ENCODE results near the gene KLHL34.

DNA sequence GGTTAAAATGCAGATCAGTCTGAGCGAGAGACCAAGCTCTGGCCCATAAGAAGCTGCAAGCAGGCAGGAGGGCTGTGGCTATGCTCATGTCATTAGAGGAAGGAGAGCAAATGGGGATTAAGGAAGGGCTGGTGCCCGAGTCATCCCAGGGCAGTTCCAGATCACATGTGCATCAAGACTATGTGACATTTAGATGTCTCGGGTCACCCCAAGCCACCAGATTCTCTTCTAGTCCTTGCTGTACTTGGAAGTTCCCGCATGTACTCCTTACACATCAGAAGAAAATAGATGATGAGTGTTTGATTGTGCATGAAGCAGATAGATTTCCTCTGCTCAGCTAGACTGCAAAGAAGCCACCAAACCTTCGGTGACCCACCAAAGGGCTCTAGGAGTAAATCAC, 42.1 kb upstream of the KLHL34 start:
- TF ChIP-seq, protein P1, sequence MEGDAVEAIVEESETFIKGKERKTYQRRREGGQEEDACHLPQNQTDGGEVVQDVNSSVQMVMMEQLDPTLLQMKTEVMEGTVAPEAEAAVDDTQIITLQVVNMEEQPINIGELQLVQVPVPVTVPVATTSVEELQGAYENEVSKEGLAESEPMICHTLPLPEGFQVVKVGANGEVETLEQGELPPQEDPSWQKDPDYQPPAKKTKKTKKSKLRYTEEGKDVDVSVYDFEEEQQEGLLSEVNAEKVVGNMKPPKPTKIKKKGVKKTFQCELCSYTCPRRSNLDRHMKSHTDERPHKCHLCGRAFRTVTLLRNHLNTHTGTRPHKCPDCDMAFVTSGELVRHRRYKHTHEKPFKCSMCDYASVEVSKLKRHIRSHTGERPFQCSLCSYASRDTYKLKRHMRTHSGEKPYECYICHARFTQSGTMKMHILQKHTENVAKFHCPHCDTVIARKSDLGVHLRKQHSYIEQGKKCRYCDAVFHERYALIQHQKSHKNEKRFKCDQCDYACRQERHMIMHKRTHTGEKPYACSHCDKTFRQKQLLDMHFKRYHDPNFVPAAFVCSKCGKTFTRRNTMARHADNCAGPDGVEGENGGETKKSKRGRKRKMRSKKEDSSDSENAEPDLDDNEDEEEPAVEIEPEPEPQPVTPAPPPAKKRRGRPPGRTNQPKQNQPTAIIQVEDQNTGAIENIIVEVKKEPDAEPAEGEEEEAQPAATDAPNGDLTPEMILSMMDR (IDR thresholded peaks at IDR 0.05): no peak
- TF ChIP-seq POLR2A (IDR thresholded peaks at IDR 0.05): no peak
